GM23248 (cell line): ENCODE data around the gene PRKAA1. TPM values are rescaled to one million over a fixed set of nuclear protein-coding genes. Genes with fewer than 3 reads are reported as not detected.
"Not testable (repeated sequence)": the region's sequence is repeated elsewhere in the genome, so short reads cannot be mapped to it uniquely, and the experiment has no call there.

ENCODE experiments used
- DNase-seq: peaks from one replicate; pipeline ENCODE4 v3.0.0-alpha.2; 2015
- H2AFZ ChIP-seq: fragments of 200-600 bp; sonication (generic); 2 replicates; pipeline ENCODE4 v1.6.1; 2016; ENCODE audit warnings: antibody characterized with exemption
- H3F3A ChIP-seq: fragments of 200-600 bp; sonication (generic); 2 replicates; pipeline ENCODE4 v1.6.1; 2016; ENCODE audit warnings: mild to moderate bottlenecking, antibody characterized with exemption, mixed run types; ENCODE audit not compliant: insufficient read depth
- H3K27ac ChIP-seq: fragments of 200-600 bp; sonication (generic); 2 replicates; pipeline ENCODE4 v1.5.1; 2016; ENCODE audit warnings: mild to moderate bottlenecking
- H3K27me3 ChIP-seq: fragments of 200-600 bp; sonication (generic); replicated peaks from 2 replicates; pipeline ENCODE4 v1.6.1; 2016; ENCODE audit warnings: mild to moderate bottlenecking; ENCODE audit not compliant: insufficient read depth
- H3K36me3 ChIP-seq: fragments of 200-600 bp; sonication (generic); 2 replicates; pipeline ENCODE4 v1.6.1; 2016; ENCODE audit warnings: low read depth, mild to moderate bottlenecking
- H3K4me1 ChIP-seq: fragments of 200-600 bp; sonication (generic); 2 replicates; pipeline ENCODE4 v1.6.1; 2016; ENCODE audit warnings: mild to moderate bottlenecking; ENCODE audit not compliant: insufficient read depth
- H3K4me2 ChIP-seq: fragments of 200-600 bp; sonication (generic); one replicate; pipeline ENCODE4 v1.6.1; 2016; ENCODE audit warnings: mild to moderate bottlenecking; ENCODE audit not compliant: unreplicated experiment
- H3K4me3 ChIP-seq: fragments of 200-600 bp; sonication (generic); 2 replicates; pipeline ENCODE4 v1.5.1; 2016; ENCODE audit warnings: mild to moderate bottlenecking
- H3K79me2 ChIP-seq: fragments of 200-600 bp; sonication (generic); 2 replicates; pipeline ENCODE4 v1.6.1; 2016; ENCODE audit warnings: mild to moderate bottlenecking; ENCODE audit not compliant: insufficient read depth
- H3K9ac ChIP-seq: fragments of 200-600 bp; sonication (generic); 2 replicates; pipeline ENCODE4 v1.6.1; 2016; ENCODE audit warnings: mild to moderate bottlenecking
- H3K9me2 ChIP-seq: fragments of 200-600 bp; sonication (generic); 2 replicates; pipeline ENCODE4 v1.6.1; 2016; ENCODE audit warnings: mixed run types, mild to moderate bottlenecking, moderate library complexity; ENCODE audit not compliant: insufficient read depth
- H3K9me3 ChIP-seq: fragments of 200-600 bp; sonication (generic); one replicate; pipeline ENCODE4 v1.6.1; 2017; ENCODE audit warnings: low read depth
- H4K20me1 ChIP-seq: fragments of 200-600 bp; sonication (generic); 2 replicates; pipeline ENCODE4 v1.6.0; 2016; ENCODE audit not compliant: insufficient read depth
- EZH2 ChIP-seq: fragments of 200-600 bp; sonication (generic); IDR thresholded peaks from 2 replicates; pipeline ENCODE4 v1.6.1; 2018; ENCODE audit warnings: antibody characterized with exemption, mild to moderate bottlenecking; ENCODE audit not compliant: insufficient read depth, poor library complexity, severe bottlenecking
- EZH2phosphoT487 ChIP-seq: fragments of 200-600 bp; sonication (generic); IDR thresholded peaks from 2 replicates; pipeline ENCODE4 v1.6.1; 2018; ENCODE audit warnings: antibody characterized with exemption, moderate library complexity, mild to moderate bottlenecking, low read depth; ENCODE audit not compliant: insufficient read depth
- WGBS, 2 experiments: methylation state at CpG; one replicate each; pipeline ENCODE4 v1.1.6; 2015 to 2017; ENCODE audit warnings: low lambda C conversion rate in 2 of 2, low coverage in 1 of 2; ENCODE audit errors: missing lambda C conversion rate in 2 of 2; 5-methylcytosine and 5-hydroxymethylcytosine counted together
- in situ Hi-C: fragments of 300-500 bp; cut with MboI; formaldehyde crosslinking; loops from 2 replicates; pipeline ENCODE4 v1.15.0; 2020
- polyA plus RNA-seq: library from polyadenylated mRNA; unstranded; fragments of >200 nt; fragmentation: Nextera tagmentation; extraction: Ambion mirVana; gene quantifications from 2 replicates; pipeline ENCODE4 v1.2.1, GENCODE V29; 2016
- total RNA-seq: library from RNA; depleted of rRNA; stranded (reverse); fragments of >200 nt; shearing (Covaris generic); gene quantifications from 2 replicates; pipeline ENCODE4 v1.2.3, GENCODE V29; 2014

Gene PRKAA1
- total and polyA plus RNA-seq, 2 experiments from 2014 or later, result 35.5 to 77.4 TPM

- Histone ChIP-seq H4K20me1 (no peaks in the 10 kb centered on the region), H2AFZ (peak overlapping the region; percentile 100), H3K9me3 (no peaks in the 10 kb centered on the region), H3K27me3 (no peaks in the 10 kb centered on the region), H3K79me2 (peaks cover 34% of the 10 kb centered on the region), H3K9me2 (no peaks in the 10 kb centered on the region), H3K36me3 (no peaks in the 10 kb centered on the region), H3K27ac (peak overlapping the region; percentile 88), H3K4me3 (peak overlapping the region; percentile 97), H3F3A (peaks cover 37% of the 10 kb centered on the region), H3K9ac (peak overlapping the region; percentile 86), H3K4me1 (peaks cover 18% of the 10 kb centered on the region), H3K4me2 (peak overlapping the region; percentile 94)
- DNase-seq, result no peak
- WGBS, 2 experiments, result 1 to 2% methylated on average over 7 of the region's 7 CpGs
- in situ Hi-C loops, result no loop called here
- TF ChIP-seq EZH2phosphoT487 (no peak), EZH2 (no peak)
Observed at GRCh38 chr5:40798801-40799210, 632 bp upstream of the PRKAA1 start.

GRCh38 chr5:40797273-40798011 lies 732 bp downstream of the PRKAA1 start:
- peak overlapping the region; percentile 79 for H2AFZ ChIP-seq
- peak overlapping the region; percentile 86 for H3K9ac ChIP-seq
- no peak for TF ChIP-seq EZH2phosphoT487
- TF ChIP-seq EZH2, result no peak
- peaks cover 37% of the 10 kb centered on the region for H3F3A ChIP-seq
- peaks cover 48% of the 10 kb centered on the region for H3K79me2 ChIP-seq
- peaks cover 23% of the 10 kb centered on the region for H3K4me1 ChIP-seq
- DNase-seq, result peak; percentile 80
- H3K27ac ChIP-seq, result peak overlapping the region; percentile 75
- no peaks in the 10 kb centered on the region; the same call in 1 of the 2 replicates for H4K20me1 ChIP-seq
- no peaks in the 10 kb centered on the region for H3K27me3 ChIP-seq
- no peaks in the 10 kb centered on the region for H3K9me3 ChIP-seq
- no peaks in the 10 kb centered on the region for H3K36me3 ChIP-seq
- peak overlapping the region; percentile 91 for H3K4me3 ChIP-seq
- peak overlapping the region; percentile 89 for H3K4me2 ChIP-seq
- in situ Hi-C loops, result no loop called here
- H3K9me2 ChIP-seq, result no peaks in the 10 kb centered on the region
- WGBS, 2 experiments, result 1% methylated on average over 40 to 45 of the region's 56 CpGs

- Histone ChIP-seq H2AFZ (0 out of 2 replicates have a peak overlapping the region, but pooled peaks have one; percentile 79), H4K20me1 (peaks cover 7% of the 10 kb centered on the region), H3K4me1 (peaks cover 31% of the 10 kb centered on the region), H3F3A (peaks cover 46% of the 10 kb centered on the region), H3K4me3 (peak overlapping the region; percentile 91), H3K4me2 (peak overlapping the region; percentile 89), H3K9ac (peak overlapping the region; percentile 86), H3K36me3 (no peaks in the 10 kb centered on the region), H3K79me2 (peaks cover 57% of the 10 kb centered on the region), H3K27ac (peak overlapping the region; percentile 75), H3K9me3 (no peaks in the 10 kb centered on the region), H3K27me3 (no peaks in the 10 kb centered on the region), H3K9me2 (no peaks in the 10 kb centered on the region)
- no peak for TF ChIP-seq EZH2phosphoT487
- TF ChIP-seq EZH2, result no peak
- in situ Hi-C loops, result no loop called here
- peak; percentile 76 for DNase-seq
- WGBS, 2 experiments, result 4 to 6% methylated on average over 3 of the region's 3 CpGs
Observed at GRCh38 chr5:40796487-40796889, 1.7 kb downstream of the PRKAA1 start.

GRCh38 chr5:40794877-40795276 lies 3.3 kb downstream of the PRKAA1 start:
- H2AFZ ChIP-seq, H3K4me2 ChIP-seq, H3K4me3 ChIP-seq, DNase-seq, H3K27ac ChIP-seq, H3K27me3 ChIP-seq, H3K9ac ChIP-seq, H3K36me3 ChIP-seq, H3K9me3 ChIP-seq, H3K9me2 ChIP-seq, in situ Hi-C loops: not testable (repeated sequence)
- H3K4me1 ChIP-seq, result peaks cover 39% of the 10 kb centered on the region
- peaks cover 15% of the 10 kb centered on the region for H4K20me1 ChIP-seq
- peaks cover 74% of the 10 kb centered on the region for H3K79me2 ChIP-seq
- H3F3A ChIP-seq, result peaks cover 53% of the 10 kb centered on the region
- WGBS, 2 experiments, result 94 to 96% methylated on average over 2 of the region's 3 CpGs

GRCh38 chr5:40794340-40794739 lies 3.8 kb downstream of the PRKAA1 start:
- H3F3A ChIP-seq, result peaks cover 48% of the 10 kb centered on the region
- H3K27me3 ChIP-seq, H3K36me3 ChIP-seq, H2AFZ ChIP-seq, H3K9me2 ChIP-seq, H3K9me3 ChIP-seq, H3K27ac ChIP-seq, in situ Hi-C loops, H3K4me3 ChIP-seq, H3K4me2 ChIP-seq, DNase-seq, H3K9ac ChIP-seq: not testable (repeated sequence)
- peaks cover 79% of the 10 kb centered on the region for H3K79me2 ChIP-seq
- H3K4me1 ChIP-seq, result peaks cover 39% of the 10 kb centered on the region
- H4K20me1 ChIP-seq, result peaks cover 15% of the 10 kb centered on the region

GRCh38 chr5:40792691-40793090 lies 5.5 kb downstream of the PRKAA1 start:
- H3K27me3 ChIP-seq, H3K27ac ChIP-seq, in situ Hi-C loops, H3K9ac ChIP-seq, H3K4me3 ChIP-seq, H3K9me2 ChIP-seq, DNase-seq, H3K9me3 ChIP-seq, H3K4me2 ChIP-seq, H3K36me3 ChIP-seq, H2AFZ ChIP-seq: not testable (repeated sequence)
- H3K79me2 ChIP-seq, result peaks cover 95% of the 10 kb centered on the region
- H3F3A ChIP-seq, result peaks cover 38% of the 10 kb centered on the region
- peaks cover 15% of the 10 kb centered on the region for H4K20me1 ChIP-seq
- H3K4me1 ChIP-seq, result peaks cover 33% of the 10 kb centered on the region
- 94% methylated on average over 10 of the region's 10 CpGs for WGBS, 2 experiments
